H1 (cell line): ENCODE results near the gene FAM236C. TPM values are rescaled to one million over a fixed set of nuclear protein-coding genes. Genes with fewer than 3 reads are reported as not detected.
"Not testable (repeated sequence)": the region's sequence is repeated elsewhere in the genome, so short reads cannot be mapped to it uniquely, and the experiment has no call there.

Experiments used
- CTCF ChIA-PET: fragments of 300-600 bp; sonication (Branson Sonifier 250); formaldehyde crosslinking; loops from one replicate; lab custom pipeline; 2021; ENCODE audit not compliant: partially characterized antibody; lab: Charles Lee
- POLR2A ChIA-PET: fragments of 300-600 bp; sonication (Branson Sonifier 250); formaldehyde crosslinking; loops from one replicate; lab custom pipeline; 2021; ENCODE audit warnings: inconsistent platforms; ENCODE audit not compliant: partially characterized antibody; lab: Charles Lee
- DNase-seq, 2 experiments: peaks; one replicate each; pipeline versions ENCODE4 v3.0.0 to v3.0.0-alpha.2; 2010 to 2022; ENCODE audit warnings: low spot score in 2 of 2, low read depth in 1 of 2, mixed read lengths in 1 of 2
- FAIRE-seq: peaks from 2 replicates; lab custom pipeline; 2011; peaks lifted over from hg19 to GRCh38; lab: Jason Lieb, UNC
- H2AFZ ChIP-seq: 2 replicates; pipeline ENCODE4 v1.8.1; 2012; ENCODE audit warnings: low read length, inconsistent platforms
- H2AK5ac ChIP-seq: 2 replicates; pipeline ENCODE4 v1.6.1; 2013; ENCODE audit warnings: low read depth, low read length
- H2BK120ac ChIP-seq: replicated peaks from 2 replicates; pipeline ENCODE3; 2013; ENCODE audit warnings: low read depth, low read length, inconsistent platforms
- H2BK12ac ChIP-seq: 2 replicates; pipeline ENCODE4 v1.6.1; 2013; ENCODE audit warnings: low read depth, low read length
- H2BK15ac ChIP-seq: 2 replicates; pipeline ENCODE4 v1.6.1; 2013; ENCODE audit warnings: low read length
- H2BK20ac ChIP-seq: 2 replicates; pipeline ENCODE4 v1.6.1; 2013; ENCODE audit warnings: low read length
- H2BK5ac ChIP-seq: 2 replicates; pipeline ENCODE4 v1.6.1; 2013; ENCODE audit warnings: low read depth, low read length
- H3K14ac ChIP-seq: 2 replicates; pipeline ENCODE4 v1.6.1; 2013; ENCODE audit warnings: inconsistent platforms; ENCODE audit not compliant: insufficient read length
- H3K18ac ChIP-seq: 2 replicates; pipeline ENCODE4 v1.6.1; 2013; ENCODE audit warnings: low read length; ENCODE audit errors: extremely low read depth
- H3K23ac ChIP-seq: 2 replicates; pipeline ENCODE4 v1.6.1; 2013; ENCODE audit warnings: inconsistent platforms; ENCODE audit not compliant: insufficient read length
- H3K23me2 ChIP-seq: 2 replicates; pipeline ENCODE4 v1.6.1; 2013; ENCODE audit warnings: low read depth, low read length
- H3K27ac ChIP-seq: 2 replicates; pipeline ENCODE4 v1.6.1; 2011; ENCODE audit warnings: low read depth, low read length, inconsistent platforms
- H3K27me3 ChIP-seq, 4 experiments: replicated peaks in 1 of 4; 1 replicate in 1 of 4; 2 replicates in 3 of 4; pipeline versions ENCODE4 v1.6.1 to v1.8.1; 2011 to 2013; ENCODE audit warnings: low read length in 3 of 4, mild to moderate bottlenecking in 3 of 4, inconsistent platforms in 2 of 4, mixed read lengths in 2 of 4, moderate library complexity in 1 of 4; ENCODE audit not compliant: control insufficient read depth in 3 of 4, insufficient read depth in 3 of 4; ENCODE audit errors: extremely low read depth in 1 of 4
- H3K36me3 ChIP-seq, 4 experiments: 2 replicates each; pipeline versions ENCODE4 v1.6.1 to v1.8.1; 2011 to 2013; ENCODE audit warnings: mild to moderate bottlenecking in 4 of 4, low read length in 3 of 4, moderate library complexity in 2 of 4, control low read depth in 1 of 4, inconsistent platforms in 1 of 4; ENCODE audit not compliant: insufficient read depth in 4 of 4, control insufficient read depth in 2 of 4
- H3K4ac ChIP-seq: replicated peaks from 2 replicates; pipeline ENCODE3; 2013; ENCODE audit warnings: low read length, low read depth, mixed read lengths, inconsistent platforms; ENCODE audit not compliant: insufficient read length
- H3K4me1 ChIP-seq, 4 experiments: replicated peaks in 1 of 4; 1 replicate in 1 of 4; 2 replicates in 3 of 4; pipeline versions ENCODE4 v1.6.1 to v1.8.1; 2011 to 2013; ENCODE audit warnings: low read length in 3 of 4, inconsistent platforms in 2 of 4, mixed read lengths in 1 of 4; ENCODE audit not compliant: insufficient read depth in 4 of 4, control insufficient read depth in 3 of 4
- H3K4me2 ChIP-seq, 2 experiments: 2 replicates each; pipeline versions ENCODE4 v1.6.1 to v1.8.1; 2011 to 2013; ENCODE audit warnings: low read depth in 2 of 2, low read length in 2 of 2, control low read depth in 1 of 2, inconsistent platforms in 1 of 2, mild to moderate bottlenecking in 1 of 2; ENCODE audit not compliant: insufficient read depth in 1 of 2
- H3K4me3 ChIP-seq, 4 experiments: fragments of 200-600, 300-600 bp in 1 of 4; sonication (generic), shearing (Covaris generic), sonication (Bioruptor Twin) in 1 of 4; 2 replicates each; pipeline versions ENCODE4 v1.5.1 to v1.8.1; 2011 to 2016; ENCODE audit warnings: low read length in 4 of 4, low read depth in 3 of 4, control low read depth in 2 of 4, inconsistent platforms in 2 of 4, mild to moderate bottlenecking in 2 of 4, mixed read lengths in 1 of 4, moderate library complexity in 1 of 4; ENCODE audit not compliant: insufficient read depth in 2 of 4; ENCODE audit errors: extremely low read depth in 1 of 4
- H3K56ac ChIP-seq: replicated peaks from 2 replicates; pipeline ENCODE3; 2013; ENCODE audit warnings: low read depth, mild to moderate bottlenecking, mixed read lengths, low read length, inconsistent platforms; ENCODE audit not compliant: insufficient read length
- H3K79me1 ChIP-seq: 2 replicates; pipeline ENCODE4 v1.6.1; 2013; ENCODE audit warnings: low read depth, low read length, control low read depth
- H3K79me2 ChIP-seq, 2 experiments: 2 replicates each; pipeline versions ENCODE4 v1.6.1 to v1.8.1; 2012 to 2013; ENCODE audit warnings: low read length in 2 of 2, mild to moderate bottlenecking in 2 of 2, inconsistent platforms in 1 of 2; ENCODE audit not compliant: insufficient read depth in 2 of 2, control insufficient read depth in 1 of 2
- H3K9ac ChIP-seq, 4 experiments: replicated peaks in 1 of 4; 1 replicate in 1 of 4; 2 replicates in 3 of 4; pipeline versions ENCODE4 v1.6.1 to v1.8.1; 2011 to 2013; ENCODE audit warnings: low read depth in 3 of 4, low read length in 3 of 4, control low read depth in 2 of 4, mild to moderate bottlenecking in 2 of 4, moderate library complexity in 2 of 4, inconsistent platforms in 1 of 4; ENCODE audit errors: extremely low read depth in 1 of 4
- H3K9me3 ChIP-seq, 2 experiments: 2 replicates each; pipeline versions ENCODE4 v1.6.1 to v1.8.1; 2012 to 2013; ENCODE audit warnings: mild to moderate bottlenecking in 2 of 2, moderate library complexity in 2 of 2, control low read depth in 1 of 2, inconsistent platforms in 1 of 2, low read depth in 1 of 2, low read length in 1 of 2, mixed read lengths in 1 of 2; ENCODE audit not compliant: insufficient read depth in 2 of 2
- H4K20me1 ChIP-seq, 2 experiments: replicated peaks in 1 of 2; 2 replicates each; pipeline versions ENCODE3 to v1.8.1; 2011 to 2013; ENCODE audit warnings: inconsistent platforms in 2 of 2, low read length in 2 of 2, mild to moderate bottlenecking in 1 of 2; ENCODE audit not compliant: insufficient read depth in 2 of 2, control insufficient read depth in 1 of 2
- H4K5ac ChIP-seq: 2 replicates; pipeline ENCODE4 v1.6.1; 2013; ENCODE audit warnings: low read length, low read depth, mixed read lengths, inconsistent platforms; ENCODE audit not compliant: insufficient read length
- H4K8ac ChIP-seq: 2 replicates; pipeline ENCODE4 v1.8.0; 2013; ENCODE audit warnings: mild to moderate bottlenecking, moderate library complexity, low read length, inconsistent platforms; ENCODE audit not compliant: insufficient read depth; ENCODE audit errors: extremely low read depth
- H4K91ac ChIP-seq: replicated peaks from 2 replicates; pipeline ENCODE3; 2013; ENCODE audit warnings: low read length, mixed read lengths, inconsistent platforms; ENCODE audit not compliant: insufficient read length
- WGBS, 2 experiments: shearing (Covaris generic) in 1 of 2; methylation state at CpG; one replicate each; pipeline versions ENCODE4 v1.1.6 to v1.1.7; 2013 to 2015; ENCODE audit warnings: low lambda C conversion rate in 2 of 2, mixed read lengths in 2 of 2, inconsistent platforms in 1 of 2, low coverage in 1 of 2, missing lambda C conversion rate in 1 of 2; ENCODE audit not compliant: insufficient replicate concordance in 2 of 2, insufficient coverage in 1 of 2, insufficient read length in 1 of 2; ENCODE audit errors: extremely low coverage in 1 of 2, missing lambda C conversion rate in 1 of 2; 5-methylcytosine and 5-hydroxymethylcytosine counted together
- polyA plus RNA-seq, 7 experiments: library from polyadenylated mRNA; depleted of rRNA in 3 of 7; stranded (reverse) in 5 of 7; unstranded in 2 of 7; fragments of >200 nt in 5 of 7; fragments of 200-250 nt in 2 of 7; gene quantifications; 1 replicate in 5 of 7; 2 replicates in 1 of 7; 4 replicates in 1 of 7; pipeline versions ENCODE4 v1.2.1 to v1.2.3, GENCODE V29; 2011 to 2013; ENCODE audit warnings: missing spikeins in 2 of 7, mixed read lengths in 2 of 7
- total RNA-seq: library from RNA; stranded (reverse); fragmentation: NEBNext Ultra II Directional; extraction: Animal tissue kit (Norgen Biotek cat#: 25700); gene quantifications from 2 replicates; pipeline ENCODE4 v1.2.1, GENCODE V29; 2021

Gene FAM236C
- total and polyA plus RNA-seq, 2 of the 8 experiments (the other 6 are each of a cell fraction or from before 2014, with no cell fraction given): not detected

GRCh38 chrX:72943819-72944169 is 31.4 kb downstream of the FAM236C start, which contains the start of gene DMRTC1:
DMRTC1 (minus strand) TSS chrX:72943837; CDS start chrX:72875694, 68,143 bp downstream.
- H3K4ac ChIP-seq, H4K20me1 ChIP-seq, H2BK20ac ChIP-seq, DNase-seq, H3K23me2 ChIP-seq, H4K91ac ChIP-seq, H2AFZ ChIP-seq, H2BK15ac ChIP-seq, H3K4me1 ChIP-seq, H3K9ac ChIP-seq, H2BK120ac ChIP-seq, H3K79me2 ChIP-seq, H3K23ac ChIP-seq, H2BK5ac ChIP-seq, H3K27ac ChIP-seq, H3K79me1 ChIP-seq, POLR2A ChIA-PET, H2BK12ac ChIP-seq, H2AK5ac ChIP-seq, H3K9me3 ChIP-seq, H3K4me2 ChIP-seq, H3K14ac ChIP-seq, H3K27me3 ChIP-seq, H4K8ac ChIP-seq, H3K36me3 ChIP-seq, H4K5ac ChIP-seq, H3K4me3 ChIP-seq, CTCF ChIA-PET, H3K56ac ChIP-seq, H3K18ac ChIP-seq: not testable (repeated sequence)
- WGBS, 2 experiments: no CpG with 5 or more reads among the region's 15 CpGs
- FAIRE-seq: peak; percentile 99

GRCh38 chrX:72959971-72960370 is 47.6 kb downstream of the FAM236C start:
- H3K14ac ChIP-seq, H3K27me3 ChIP-seq, H3K79me1 ChIP-seq, H3K56ac ChIP-seq, H3K4ac ChIP-seq, H3K4me2 ChIP-seq, H2AFZ ChIP-seq, H3K4me1 ChIP-seq, H2BK5ac ChIP-seq, H4K8ac ChIP-seq, H2BK12ac ChIP-seq, H4K20me1 ChIP-seq, H2BK120ac ChIP-seq, H3K27ac ChIP-seq, H3K4me3 ChIP-seq, H3K9ac ChIP-seq, POLR2A ChIA-PET, H3K18ac ChIP-seq, H2BK20ac ChIP-seq, H3K9me3 ChIP-seq, H2AK5ac ChIP-seq, H3K79me2 ChIP-seq, DNase-seq, CTCF ChIA-PET, H4K91ac ChIP-seq, H2BK15ac ChIP-seq, H3K36me3 ChIP-seq, H3K23me2 ChIP-seq, H4K5ac ChIP-seq, FAIRE-seq, H3K23ac ChIP-seq: not testable (repeated sequence)
- no CpG with 5 or more reads among the region's 9 CpGs for WGBS, 2 experiments
